IMR-90 (cell line): ENCODE data around the gene COL20A1. TPM values are rescaled to one million over a fixed set of nuclear protein-coding genes. Genes with fewer than 3 reads are reported as not detected.

Experiments used
- ATAC-seq: fragments of 200-7000 bp; cut with Tn5 transposase; 2 replicates; pipeline ENCODE4 v1.9.1; 2020; ENCODE audit warnings: low read depth, mild to moderate bottlenecking, moderate library complexity
- BruUV-seq: library from RNA; stranded (reverse); fragments of 400-500 nt; replicated peaks from 2 replicates; lab custom pipeline; 2021; lab: Mats Ljungman, UMichigan
- CTCF ChIA-PET: fragments of 300-600 bp; formaldehyde crosslinking; extraction: SDS; loops from one replicate; lab custom pipeline; 2021; ENCODE audit warnings: antibody characterized with exemption; lab: Yijun Ruan, JAX
- POLR2A ChIA-PET: fragments of 300-600 bp; sonication (Branson Sonifier 250); formaldehyde crosslinking; loops from one replicate; lab custom pipeline; 2022; ENCODE audit warnings: antibody characterized with exemption; ENCODE audit not compliant: unreplicated experiment; lab: Charles Lee
- DNase-seq: peaks from one replicate; pipeline ENCODE4 v3.0.0; 2013
- H2AFZ ChIP-seq: replicated peaks from 2 replicates; pipeline ENCODE3; 2013; ENCODE audit warnings: low read length, mild to moderate bottlenecking; ENCODE audit not compliant: poor library complexity
- H2AK5ac ChIP-seq: 2 replicates; pipeline ENCODE4 v1.6.1; 2013; ENCODE audit warnings: low read depth, low read length, inconsistent platforms
- H2AK9ac ChIP-seq: replicated peaks from 2 replicates; pipeline ENCODE3; 2013; ENCODE audit warnings: mild to moderate bottlenecking, low read depth, low read length, moderate library complexity; ENCODE audit not compliant: poor library complexity
- H2BK120ac ChIP-seq: 2 replicates; pipeline ENCODE4 v1.6.1; 2013; ENCODE audit warnings: low read depth, low read length, inconsistent platforms
- H2BK15ac ChIP-seq: 3 replicates; pipeline ENCODE4 v1.6.1; 2013; ENCODE audit warnings: low read depth, low read length, inconsistent platforms
- H2BK20ac ChIP-seq: 2 replicates; pipeline ENCODE4 v1.6.1; 2013; ENCODE audit warnings: low read depth, mild to moderate bottlenecking, inconsistent platforms, low read length, moderate library complexity
- H2BK5ac ChIP-seq: 2 replicates; pipeline ENCODE4 v1.6.1; 2013; ENCODE audit warnings: mild to moderate bottlenecking, low read depth, low read length, inconsistent platforms; ENCODE audit not compliant: poor library complexity, severe bottlenecking
- H3K14ac ChIP-seq: replicated peaks from 2 replicates; pipeline ENCODE4 v1.6.1; 2013; ENCODE audit warnings: low read depth, low read length, inconsistent platforms
- H3K18ac ChIP-seq: 2 replicates; pipeline ENCODE4 v1.6.1; 2013; ENCODE audit warnings: low read depth, low read length, control low read depth
- H3K23ac ChIP-seq: 2 replicates; pipeline ENCODE4 v1.6.1; 2013; ENCODE audit warnings: low read depth, low read length, inconsistent platforms
- H3K27ac ChIP-seq: 2 replicates; pipeline ENCODE4 v1.5.1; 2013; ENCODE audit warnings: mild to moderate bottlenecking, control low read depth, low read length; ENCODE audit not compliant: insufficient read depth
- H3K27me3 ChIP-seq: 2 replicates; pipeline ENCODE4 v1.6.1; 2013; ENCODE audit warnings: low read length; ENCODE audit not compliant: control insufficient read depth, insufficient read depth
- H3K36me3 ChIP-seq: 2 replicates; pipeline ENCODE4 v1.6.1; 2013; ENCODE audit warnings: low read length, mixed read lengths; ENCODE audit not compliant: control insufficient read depth, insufficient read depth
- H3K4ac ChIP-seq: 2 replicates; pipeline ENCODE4 v1.6.1; 2013; ENCODE audit warnings: low read depth, low read length, inconsistent platforms
- H3K4me1 ChIP-seq: 2 replicates; pipeline ENCODE4 v1.6.1; 2013; ENCODE audit warnings: low read length, mixed read lengths; ENCODE audit not compliant: control insufficient read depth, insufficient read depth
- H3K4me2 ChIP-seq: 2 replicates; pipeline ENCODE4 v1.6.1; 2013; ENCODE audit warnings: low read depth, mild to moderate bottlenecking, control low read depth, low read length, moderate library complexity
- H3K4me3 ChIP-seq: 2 replicates; pipeline ENCODE4 v1.5.1; 2013; ENCODE audit warnings: low read depth, mild to moderate bottlenecking, control low read depth, low read length, moderate library complexity; ENCODE audit not compliant: insufficient read depth
- H3K56ac ChIP-seq: 2 replicates; pipeline ENCODE4 v1.6.1; 2013; ENCODE audit warnings: low read length, inconsistent platforms; ENCODE audit not compliant: insufficient read depth; ENCODE audit errors: extremely low read depth
- H3K79me1 ChIP-seq, 2 experiments: 2 replicates each; pipeline ENCODE4 v1.6.1; 2013; ENCODE audit warnings: low read length in 2 of 2, inconsistent platforms in 1 of 2, low read depth in 1 of 2
- H3K9ac ChIP-seq: 2 replicates; pipeline ENCODE4 v1.6.1; 2013; ENCODE audit warnings: low read depth, low read length, control low read depth
- H3K9me1 ChIP-seq: 2 replicates; pipeline ENCODE4 v1.6.1; 2013; ENCODE audit warnings: low read length, inconsistent platforms; ENCODE audit not compliant: insufficient read depth
- H3K9me3 ChIP-seq: 2 replicates; pipeline ENCODE4 v1.6.1; 2013; ENCODE audit warnings: low read length; ENCODE audit not compliant: control insufficient read depth, insufficient read depth
- H4K20me1 ChIP-seq: 2 replicates; pipeline ENCODE4 v1.6.1; 2013; ENCODE audit warnings: low read length, inconsistent platforms; ENCODE audit not compliant: insufficient read depth
- H4K5ac ChIP-seq: 2 replicates; pipeline ENCODE4 v1.6.1; 2013; ENCODE audit warnings: mild to moderate bottlenecking, low read depth, low read length, control low read depth
- H4K8ac ChIP-seq, 2 experiments: 2 replicates each; pipeline ENCODE4 v1.6.1; 2013; ENCODE audit warnings: low read depth in 2 of 2, low read length in 2 of 2, control low read depth in 1 of 2, inconsistent platforms in 1 of 2
- H4K91ac ChIP-seq: 2 replicates; pipeline ENCODE4 v1.6.1; 2013; ENCODE audit warnings: low read depth, low read length, inconsistent platforms; ENCODE audit not compliant: insufficient read depth
- BHLHE40 ChIP-seq: fragments of 150-350 bp; IDR thresholded peaks from 2 replicates; pipeline ENCODE4 v1.6.1; 2016; ENCODE audit warnings: mild to moderate bottlenecking, low read depth, low read length
- CHD1 ChIP-seq: IDR thresholded peaks from 2 replicates; pipeline ENCODE4 v1.6.1; 2012; ENCODE audit warnings: low read depth, low read length, improper control_type of control experiment
- MAFK ChIP-seq: IDR thresholded peaks from 2 replicates; pipeline ENCODE4 v1.6.1; 2012; ENCODE audit warnings: low read depth, low read length, improper control_type of control experiment
- MAZ ChIP-seq: IDR thresholded peaks from 2 replicates; pipeline ENCODE4 v1.6.1; 2012; ENCODE audit warnings: low read depth, mild to moderate bottlenecking, low read length, improper control_type of control experiment, moderate library complexity, borderline replicate concordance
- NFE2L2 ChIP-seq: fragments of 150-350 bp; IDR thresholded peaks from 2 replicates; pipeline ENCODE4 v1.6.1; 2016; ENCODE audit warnings: low read depth, mild to moderate bottlenecking, low read length
- POLR2A ChIP-seq: IDR thresholded peaks from 2 replicates; pipeline ENCODE4 v1.6.1; 2012; ENCODE audit warnings: mild to moderate bottlenecking, low read depth, low read length
- RFX5 ChIP-seq: IDR thresholded peaks from 2 replicates; pipeline ENCODE4 v1.8.0; 2012; ENCODE audit warnings: low read depth, mild to moderate bottlenecking, low read length, moderate library complexity
- SMC3 ChIP-seq: fragments of 150-350 bp; IDR thresholded peaks from 2 replicates; pipeline ENCODE4 v1.6.1; 2016; ENCODE audit warnings: low read depth, mild to moderate bottlenecking, antibody characterized with exemption, low read length, moderate library complexity
- WGBS, 2 experiments: methylation state at CpG; one replicate each; pipeline versions ENCODE4 v1.1.5 to v1.1.7; 2013; ENCODE audit warnings: missing lambda C conversion rate in 2 of 2; ENCODE audit not compliant: insufficient read length in 1 of 2; ENCODE audit errors: extremely low coverage in 2 of 2; 5-methylcytosine and 5-hydroxymethylcytosine counted together
- dilution Hi-C: fragments of 300-500 bp; cut with HindIII; formaldehyde crosslinking; loops from one replicate; pipeline ENCODE4 v1.14.3; 2018; ENCODE audit warnings: low sequenced_read_pairs; ENCODE audit not compliant: unreplicated experiment
- in situ Hi-C: fragments of 300-500 bp; cut with MboI; formaldehyde crosslinking; loops from 3 replicates; pipeline ENCODE4 v1.14.3; 2019; ENCODE audit warnings: low sequenced_read_pairs, inconsistent platforms, mixed read lengths
- intact Hi-C: fragments of 100-400 bp; cut with micrococcal nuclease; formaldehyde crosslinking; loops from 2 replicates; pipeline ENCODE4 v1.10.0; 2022
- polyA plus RNA-seq, 3 experiments: library from polyadenylated mRNA; depleted of rRNA; stranded (reverse); fragments of >200 nt; gene quantifications; 2 replicates each; pipeline ENCODE4 v1.2.3, GENCODE V29; 2012; ENCODE audit warnings: low replicate concordance in 1 of 3
- total RNA-seq: library from RNA; depleted of rRNA; stranded (reverse); fragments of >200 nt; gene quantifications from 2 replicates; pipeline ENCODE4 v1.2.3, GENCODE V29; 2012
- TF ChIP-seq, protein P1 (sequence below): conservative IDR thresholded peaks from 2 replicates; pipeline ENCODE4 v1.5.1; 2012; ENCODE audit warnings: mild to moderate bottlenecking, low read depth, low read length, improper control_type of control experiment
- TF ChIP-seq, protein P2 (sequence below): fragments of 150-350 bp; IDR thresholded peaks from 2 replicates; pipeline ENCODE4 v1.6.1; 2016; ENCODE audit warnings: low read depth, mild to moderate bottlenecking, low read length, moderate library complexity, borderline replicate concordance
- TF ChIP-seq, protein P3 (sequence below): fragments of 150-350 bp; IDR thresholded peaks from 2 replicates; pipeline ENCODE4 v1.6.1; 2017; ENCODE audit warnings: mild to moderate bottlenecking, antibody characterized with exemption, low read length, low read depth

COL20A1 gene
- total and polyA plus RNA-seq, 2 of the 4 experiments (the other 2 are of a cell fraction) = not detected

DNA sequence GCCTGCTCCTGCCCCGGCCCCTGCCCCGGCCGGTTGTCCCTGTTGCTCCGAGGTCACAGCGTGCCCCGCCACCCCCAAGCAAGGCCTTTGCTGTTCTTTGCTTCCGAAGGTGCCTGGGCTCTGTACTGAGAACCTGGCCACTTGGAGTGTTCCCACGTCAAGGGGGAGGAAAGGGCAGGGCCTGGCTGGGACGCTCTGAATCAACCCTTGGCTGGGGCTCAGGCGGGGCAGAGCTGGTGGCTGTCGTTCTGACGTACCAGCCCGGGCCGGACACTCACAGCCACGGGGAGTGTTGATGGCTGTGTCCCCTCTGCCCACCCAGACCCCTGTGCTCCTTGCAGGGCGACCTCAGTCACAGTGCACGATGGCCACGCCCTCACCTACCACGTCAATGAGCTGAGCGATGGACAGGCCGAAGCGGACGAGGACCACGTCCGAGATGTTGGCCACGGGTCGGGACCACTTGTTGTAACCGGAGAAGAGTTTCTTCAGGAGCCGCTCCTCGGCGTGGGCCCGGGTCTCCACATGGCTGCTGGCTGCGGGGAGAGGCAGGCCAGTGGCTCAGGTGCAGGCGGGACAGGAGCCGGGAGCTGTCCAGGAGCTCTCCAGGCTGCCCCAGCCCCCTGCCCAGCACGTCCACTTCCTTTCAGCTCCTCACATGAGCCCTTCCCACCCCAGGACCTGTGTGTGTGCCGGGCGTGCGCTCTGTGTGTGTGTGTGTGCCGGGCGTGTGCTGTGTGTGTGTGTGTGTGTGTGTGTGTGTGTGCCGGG, 66.4 kb downstream of the COL20A1 start (continued):
- no peak for TF ChIP-seq BHLHE40

DNA sequence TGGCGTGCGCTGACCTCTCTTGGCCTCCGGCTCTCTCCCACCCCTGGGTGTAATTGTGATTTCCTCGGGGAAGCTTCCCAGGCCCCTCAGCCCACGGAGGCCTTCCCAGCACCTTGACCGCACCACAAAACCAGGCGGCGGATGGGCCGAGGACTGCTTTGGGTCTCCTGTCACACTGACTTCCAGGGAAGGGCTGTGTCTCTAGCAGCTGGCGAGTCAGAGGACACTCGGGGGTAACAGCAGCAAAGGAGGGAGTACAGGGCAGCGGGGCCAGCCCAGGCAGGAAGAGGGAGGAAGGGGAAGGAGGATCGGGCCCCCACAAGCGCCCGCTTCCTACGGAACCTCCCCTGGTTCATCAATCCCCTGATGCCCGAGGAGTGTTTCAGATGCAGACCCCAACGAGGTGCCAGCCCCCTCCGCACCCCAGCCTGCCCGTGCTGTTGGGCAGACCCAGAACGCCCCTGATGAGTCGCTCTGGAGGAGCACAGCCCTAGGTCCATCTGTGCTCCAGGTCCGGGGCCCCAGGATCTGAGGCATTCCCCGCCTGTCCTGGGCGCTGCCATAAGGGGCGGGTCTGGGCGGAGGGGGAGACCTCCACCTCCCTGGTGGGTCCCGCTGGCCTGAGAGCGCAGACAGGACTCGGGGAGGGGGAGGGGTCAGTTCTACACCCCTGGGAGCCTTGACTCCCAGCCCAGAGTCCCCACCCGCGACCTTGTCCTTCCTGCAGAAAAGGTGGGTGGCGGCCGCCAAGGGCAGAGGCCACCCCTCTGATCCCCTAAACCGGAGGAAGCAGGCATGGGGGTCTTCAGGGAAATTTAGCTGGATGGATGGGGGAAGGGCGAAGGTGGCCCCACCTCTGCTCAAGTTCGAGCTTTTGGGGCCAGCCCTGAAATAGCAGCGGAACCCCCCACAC, 67.2 kb downstream of the COL20A1 start:
- H3K23ac ChIP-seq = no peak overlapping the region
- H4K5ac ChIP-seq = no peak overlapping the region
- no peak overlapping the region for H2BK15ac ChIP-seq
- H3K18ac ChIP-seq = no peak overlapping the region
- H2BK5ac ChIP-seq = no peak overlapping the region
- no peaks in the 10 kb centered on the region for H3K9me1 ChIP-seq
- peaks cover 36% of the 10 kb centered on the region for H3K27me3 ChIP-seq
- no peaks in the 10 kb centered on the region for H3K9me3 ChIP-seq
- no peak overlapping the region for H3K56ac ChIP-seq
- H3K36me3 ChIP-seq = no peaks in the 10 kb centered on the region
- H3K4ac ChIP-seq = no peak overlapping the region
- 57% methylated on average over 5 of the region's 38 CpGs; no CpG with 5 or more reads in 1 of the 2 experiments for WGBS, 2 experiments
- no peak overlapping the region for H2AFZ ChIP-seq
- POLR2A ChIA-PET = no interaction called here
- no peak overlapping the region for H3K4me2 ChIP-seq
- BruUV-seq = no TSS peak
- intact Hi-C loops = no loop called here
- no peak overlapping the region for H2AK9ac ChIP-seq
- no peak overlapping the region for H4K91ac ChIP-seq
- H2AK5ac ChIP-seq = no peak overlapping the region
- H4K20me1 ChIP-seq = no peaks in the 10 kb centered on the region
- no peak overlapping the region for H3K27ac ChIP-seq
- no peaks in the 10 kb centered on the region for H3K79me1 ChIP-seq
- ATAC-seq (no peak), DNase-seq (no peak)
- in situ Hi-C loops = no loop called here
- no peak overlapping the region for H3K14ac ChIP-seq
- CTCF ChIA-PET = no interaction called here
- H4K8ac ChIP-seq = no peak overlapping the region
- H2BK20ac ChIP-seq = no peak overlapping the region
- H3K4me1 ChIP-seq = no peaks in the 10 kb centered on the region
- H3K4me3 ChIP-seq = no peak overlapping the region
- H2BK120ac ChIP-seq = no peak overlapping the region
- dilution Hi-C loops = no loop called here
- no peak overlapping the region for H3K9ac ChIP-seq
- TF ChIP-seq CHD1 = no peak
- no peak for TF ChIP-seq MAZ
- TF ChIP-seq, protein P1, sequence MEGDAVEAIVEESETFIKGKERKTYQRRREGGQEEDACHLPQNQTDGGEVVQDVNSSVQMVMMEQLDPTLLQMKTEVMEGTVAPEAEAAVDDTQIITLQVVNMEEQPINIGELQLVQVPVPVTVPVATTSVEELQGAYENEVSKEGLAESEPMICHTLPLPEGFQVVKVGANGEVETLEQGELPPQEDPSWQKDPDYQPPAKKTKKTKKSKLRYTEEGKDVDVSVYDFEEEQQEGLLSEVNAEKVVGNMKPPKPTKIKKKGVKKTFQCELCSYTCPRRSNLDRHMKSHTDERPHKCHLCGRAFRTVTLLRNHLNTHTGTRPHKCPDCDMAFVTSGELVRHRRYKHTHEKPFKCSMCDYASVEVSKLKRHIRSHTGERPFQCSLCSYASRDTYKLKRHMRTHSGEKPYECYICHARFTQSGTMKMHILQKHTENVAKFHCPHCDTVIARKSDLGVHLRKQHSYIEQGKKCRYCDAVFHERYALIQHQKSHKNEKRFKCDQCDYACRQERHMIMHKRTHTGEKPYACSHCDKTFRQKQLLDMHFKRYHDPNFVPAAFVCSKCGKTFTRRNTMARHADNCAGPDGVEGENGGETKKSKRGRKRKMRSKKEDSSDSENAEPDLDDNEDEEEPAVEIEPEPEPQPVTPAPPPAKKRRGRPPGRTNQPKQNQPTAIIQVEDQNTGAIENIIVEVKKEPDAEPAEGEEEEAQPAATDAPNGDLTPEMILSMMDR = no peak
- TF ChIP-seq MAFK = no peak
- no peak for TF ChIP-seq RFX5
- TF ChIP-seq SMC3 = no peak
- TF ChIP-seq, protein P2, sequence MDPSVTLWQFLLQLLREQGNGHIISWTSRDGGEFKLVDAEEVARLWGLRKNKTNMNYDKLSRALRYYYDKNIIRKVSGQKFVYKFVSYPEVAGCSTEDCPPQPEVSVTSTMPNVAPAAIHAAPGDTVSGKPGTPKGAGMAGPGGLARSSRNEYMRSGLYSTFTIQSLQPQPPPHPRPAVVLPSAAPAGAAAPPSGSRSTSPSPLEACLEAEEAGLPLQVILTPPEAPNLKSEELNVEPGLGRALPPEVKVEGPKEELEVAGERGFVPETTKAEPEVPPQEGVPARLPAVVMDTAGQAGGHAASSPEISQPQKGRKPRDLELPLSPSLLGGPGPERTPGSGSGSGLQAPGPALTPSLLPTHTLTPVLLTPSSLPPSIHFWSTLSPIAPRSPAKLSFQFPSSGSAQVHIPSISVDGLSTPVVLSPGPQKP = no peak
- TF ChIP-seq, protein P3, sequence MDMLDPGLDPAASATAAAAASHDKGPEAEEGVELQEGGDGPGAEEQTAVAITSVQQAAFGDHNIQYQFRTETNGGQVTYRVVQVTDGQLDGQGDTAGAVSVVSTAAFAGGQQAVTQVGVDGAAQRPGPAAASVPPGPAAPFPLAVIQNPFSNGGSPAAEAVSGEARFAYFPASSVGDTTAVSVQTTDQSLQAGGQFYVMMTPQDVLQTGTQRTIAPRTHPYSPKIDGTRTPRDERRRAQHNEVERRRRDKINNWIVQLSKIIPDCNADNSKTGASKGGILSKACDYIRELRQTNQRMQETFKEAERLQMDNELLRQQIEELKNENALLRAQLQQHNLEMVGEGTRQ = no peak
- no peak for TF ChIP-seq NFE2L2
- TF ChIP-seq POLR2A = no peak
